SK-N-SH treated with all-trans-retinoic acid at 6 μM for 48 hours (cell line): ENCODE data around the gene CREB3L2.

Experiments used
- ARNTL ChIP-seq: fragments of 450-650 bp; formaldehyde crosslinking; IDR thresholded peaks from 2 replicates; pipeline ENCODE4 v1.5.0; 2020; ENCODE audit warnings: low read depth, mild to moderate bottlenecking, moderate library complexity, borderline replicate concordance
- ESRRG ChIP-seq: fragments of 250-450 bp; sonication (Bioruptor Pico); IDR thresholded peaks from 2 replicates; pipeline ENCODE4 v1.6.1; 2021; ENCODE audit warnings: mild to moderate bottlenecking
- PATZ1 ChIP-seq: fragments of 250-450 bp; sonication (Bioruptor Pico); IDR thresholded peaks from 2 replicates; pipeline ENCODE4 v1.8.0; 2020; ENCODE audit warnings: mild to moderate bottlenecking, moderate library complexity, borderline replicate concordance
- RARB ChIP-seq: fragments of 250-450 bp; sonication (Bioruptor Pico); IDR thresholded peaks from 2 replicates; pipeline ENCODE4 v1.8.0; 2021; ENCODE audit warnings: mild to moderate bottlenecking, moderate library complexity
- TSHZ2 ChIP-seq: fragments of 250-450 bp; sonication (Bioruptor Pico); IDR thresholded peaks from 2 replicates; pipeline ENCODE4 v1.5.0; 2020; ENCODE audit warnings: mild to moderate bottlenecking, moderate library complexity
- ZFP30 ChIP-seq: fragments of 450-650 bp; formaldehyde crosslinking; IDR thresholded peaks from 2 replicates; pipeline ENCODE4 v1.5.0; 2022; ENCODE audit warnings: mild to moderate bottlenecking, moderate library complexity
- ZNF565 ChIP-seq: fragments of 450-650 bp; formaldehyde crosslinking; conservative IDR thresholded peaks from 2 replicates; pipeline ENCODE4 v1.5.0; 2020; ENCODE audit warnings: low read depth, mild to moderate bottlenecking, moderate library complexity
- TF ChIP-seq, protein P1 (sequence below): fragments of 250-450 bp; sonication (Bioruptor Pico); IDR thresholded peaks from 2 replicates; pipeline ENCODE4 v1.5.1; 2020; ENCODE audit warnings: low read depth, mild to moderate bottlenecking, moderate library complexity

GRCh38 chr7:137875746-137876145 is 126.1 kb downstream of the CREB3L2 start:
- TF ChIP-seq, protein P1, sequence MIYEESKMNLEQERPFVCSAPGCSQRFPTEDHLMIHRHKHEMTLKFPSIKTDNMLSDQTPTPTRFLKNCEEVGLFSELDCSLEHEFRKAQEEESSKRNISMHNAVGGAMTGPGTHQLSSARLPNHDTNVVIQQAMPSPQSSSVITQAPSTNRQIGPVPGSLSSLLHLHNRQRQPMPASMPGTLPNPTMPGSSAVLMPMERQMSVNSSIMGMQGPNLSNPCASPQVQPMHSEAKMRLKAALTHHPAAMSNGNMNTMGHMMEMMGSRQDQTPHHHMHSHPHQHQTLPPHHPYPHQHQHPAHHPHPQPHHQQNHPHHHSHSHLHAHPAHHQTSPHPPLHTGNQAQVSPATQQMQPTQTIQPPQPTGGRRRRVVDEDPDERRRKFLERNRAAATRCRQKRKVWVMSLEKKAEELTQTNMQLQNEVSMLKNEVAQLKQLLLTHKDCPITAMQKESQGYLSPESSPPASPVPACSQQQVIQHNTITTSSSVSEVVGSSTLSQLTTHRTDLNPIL: no peak
- TF ChIP-seq ESRRG (CRISPR knock-in tag) (no peak), TSHZ2 (no peak), ZNF565 (CRISPR knock-in tag) (no peak), PATZ1 (no peak), RARB (CRISPR knock-in tag) (no peak), ZFP30 (CRISPR knock-in tag) (no peak), ARNTL (CRISPR knock-in tag) (no peak)
